Stimulated activated CD8-positive, alpha-beta memory T cell treated with anti-CD3 and anti-CD28 coated beads, Interleukin-7, amount 100 ng/mL, for 48 hours (primary cell): ENCODE results near the gene SLC6A12.
"Not testable (repeated sequence)": the region's sequence is repeated elsewhere in the genome, so short reads cannot be mapped to it uniquely, and the experiment has no call there.

Experiments used
- DNase-seq, 2 donors: peaks; one replicate each; pipeline ENCODE4 v3.0.0-alpha.2; 2020; ENCODE audit warnings: low read depth in 1 of 2; ENCODE audit errors: extremely low read depth in 1 of 2

The SLC6A12 gene

DNA sequence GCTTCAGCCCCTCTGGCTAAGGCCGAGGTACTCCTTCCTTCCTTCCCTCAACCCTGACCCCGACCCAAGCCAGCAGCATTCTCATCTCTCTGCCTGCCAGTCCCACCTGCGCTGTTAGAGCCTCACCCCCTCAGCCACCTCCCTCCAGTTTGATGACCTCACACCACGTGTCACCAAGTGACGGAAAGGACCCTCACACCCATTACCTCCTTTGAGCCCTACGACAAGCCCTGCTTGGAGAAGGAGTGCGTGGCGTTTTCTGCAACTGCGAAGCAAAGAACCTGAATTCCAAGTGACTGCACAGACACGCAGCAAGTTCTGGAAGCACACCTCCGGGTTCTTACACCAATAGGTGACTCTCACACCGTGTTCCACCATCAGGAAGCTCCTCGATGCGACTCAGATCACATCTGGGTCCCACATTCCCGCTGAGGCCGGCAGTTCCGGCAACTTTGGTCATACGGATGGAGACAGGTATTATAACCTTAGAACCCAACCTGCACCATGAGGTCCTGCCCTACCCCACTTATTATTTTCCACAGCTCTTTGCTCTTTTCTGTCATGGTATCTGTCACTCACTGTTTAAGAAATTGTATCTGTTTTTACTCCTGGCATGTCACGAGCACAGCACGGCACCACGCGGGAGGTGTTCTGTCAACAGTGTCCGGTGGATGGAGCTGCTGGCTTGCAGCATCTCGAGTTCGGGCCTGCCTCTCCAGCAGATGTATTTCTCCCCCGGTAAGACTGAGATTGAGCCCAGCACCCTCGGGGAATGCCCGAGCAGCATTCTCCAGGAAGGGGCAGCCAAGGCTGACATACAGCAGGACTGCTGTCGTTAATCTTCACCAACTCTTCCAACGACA is 5.0 kb upstream of the SLC6A12 start:
- DNase-seq = no peak

DNA sequence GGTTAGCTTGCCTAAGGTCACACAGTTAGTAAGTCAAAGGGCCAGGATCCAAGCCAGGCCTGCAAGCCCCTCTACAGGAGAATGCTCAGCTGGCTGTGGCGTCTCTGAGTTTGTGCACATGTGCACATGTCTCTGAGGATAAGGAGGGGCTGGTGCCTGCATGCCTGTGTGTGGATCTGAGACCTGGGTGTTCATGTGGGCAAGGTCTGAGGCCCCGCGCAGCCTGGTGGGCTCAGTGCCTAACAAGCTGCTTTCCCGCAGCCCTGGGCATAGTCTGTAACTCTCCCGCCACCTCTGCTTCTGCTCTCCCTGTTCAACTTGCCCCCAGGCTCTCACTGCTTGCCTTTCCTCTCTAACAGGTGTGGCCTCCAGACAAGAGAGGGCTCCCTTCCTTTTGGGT is 4.3 kb upstream of the SLC6A12 start:
- DNase-seq = no peak

DNA sequence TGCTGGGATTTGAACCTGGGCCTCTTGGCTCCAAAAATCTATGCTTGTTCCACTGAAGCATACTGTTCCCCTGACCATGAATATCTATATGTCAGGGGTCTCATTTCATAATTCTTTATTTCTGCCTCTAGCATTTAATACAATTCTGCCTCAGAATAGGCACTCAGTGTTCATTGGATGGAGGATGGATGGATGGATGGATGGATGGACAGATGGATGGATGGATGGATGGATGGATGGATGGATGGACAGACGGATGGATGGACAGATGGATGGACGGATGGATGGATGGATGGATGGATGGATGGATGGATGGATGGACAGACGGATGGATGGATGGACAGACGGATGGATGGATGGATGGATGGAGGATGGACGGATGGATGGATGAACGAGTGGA is 3.1 kb upstream of the SLC6A12 start:
- DNase-seq = not testable (repeated sequence)

DNA sequence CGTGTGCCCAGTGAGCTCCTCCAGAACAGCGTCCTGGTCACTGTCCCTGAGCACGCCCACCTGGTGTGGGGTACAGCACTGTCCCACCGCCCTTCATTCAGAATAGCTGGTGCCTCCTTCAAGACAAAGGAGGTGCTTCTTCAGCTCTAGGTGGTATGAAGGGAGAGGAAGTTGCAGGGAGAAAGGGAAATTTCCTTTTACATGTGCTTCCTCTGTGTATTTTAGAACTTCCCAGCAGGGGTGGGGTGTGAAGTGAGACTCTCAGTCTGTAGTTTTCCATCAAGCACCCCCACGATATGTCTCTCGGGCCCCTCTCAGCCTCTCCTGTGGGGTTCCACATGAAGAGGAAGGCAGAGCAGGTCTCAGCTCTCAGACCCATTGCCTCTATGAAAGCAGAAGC is 1.2 kb upstream of the SLC6A12 start:
- no peak for DNase-seq

DNA sequence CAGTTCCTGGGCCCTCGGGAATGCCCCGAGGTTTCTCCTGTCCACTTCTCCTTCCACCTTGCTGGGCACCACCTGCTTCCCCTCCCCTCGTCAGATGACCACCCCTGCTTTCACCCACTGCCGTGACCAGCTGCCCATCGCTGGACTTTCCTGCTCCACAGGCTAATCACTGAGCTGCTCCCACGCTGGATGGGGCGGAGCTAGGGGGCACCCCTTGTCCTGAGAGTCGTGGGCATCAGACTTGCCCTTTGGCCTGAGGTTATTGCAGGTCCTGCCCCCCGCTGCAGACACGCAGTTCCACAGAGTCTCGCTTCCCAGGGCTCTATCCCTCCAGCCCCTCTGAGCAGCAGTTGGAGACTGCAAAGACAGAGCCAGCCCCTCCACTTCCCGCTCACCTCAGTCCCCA is 427 bp downstream of the SLC6A12 start:
- no peak for DNase-seq

DNA sequence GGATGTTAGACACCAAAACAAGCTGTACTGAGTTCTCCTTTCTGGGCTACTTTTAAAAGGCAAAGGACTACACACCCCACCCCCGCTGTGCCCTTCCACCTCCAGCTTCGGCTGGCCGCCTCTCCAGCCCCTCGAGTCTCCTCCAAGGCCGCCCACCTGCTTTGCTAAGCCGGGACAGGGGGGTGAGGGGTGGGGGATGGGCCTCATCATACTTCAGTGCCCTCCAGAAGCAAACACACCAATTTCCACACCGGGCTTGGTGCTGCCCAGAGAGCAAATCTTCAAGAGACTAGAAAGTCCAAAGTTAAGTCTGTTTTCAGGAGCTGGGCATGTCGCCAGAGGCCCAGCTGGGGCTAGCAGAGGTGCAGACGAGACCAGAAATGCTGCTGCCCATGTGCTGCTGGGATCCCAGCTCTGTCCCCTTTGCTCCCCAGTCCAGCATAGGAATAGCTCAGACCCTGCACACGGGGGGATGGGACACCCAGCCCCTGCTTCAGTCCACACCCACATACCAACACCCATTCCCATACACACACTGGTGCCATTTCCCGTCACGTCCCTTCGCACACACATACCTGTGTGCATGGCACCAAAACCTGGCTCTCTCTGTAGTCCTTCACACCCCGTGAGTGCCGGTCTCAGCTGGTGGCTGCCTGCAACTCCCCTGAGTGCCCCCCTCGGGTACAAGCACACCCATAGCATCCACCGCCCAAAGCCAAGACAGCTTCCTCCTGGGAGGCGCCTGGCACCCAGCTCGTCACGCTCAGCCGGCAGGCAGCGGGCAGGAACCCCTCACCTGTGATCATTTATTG is 1.0 kb downstream of the SLC6A12 start:
- DNase-seq = no peak

DNA sequence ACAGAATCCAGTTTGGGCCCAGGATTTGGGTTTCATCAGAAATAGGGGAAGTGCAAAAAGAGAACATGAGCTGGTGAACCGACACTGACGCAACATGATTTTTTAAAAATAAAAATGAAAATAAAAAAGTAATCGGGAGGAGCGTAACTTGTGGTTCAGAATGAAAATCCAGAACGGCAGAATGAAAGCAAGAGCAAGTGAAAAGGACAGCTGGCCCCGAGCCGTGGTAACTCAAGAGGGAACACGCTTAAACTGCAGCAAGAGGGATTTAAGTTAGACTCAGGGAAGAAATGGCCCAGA is 1.6 kb downstream of the SLC6A12 start:
- no peak for DNase-seq

DNA sequence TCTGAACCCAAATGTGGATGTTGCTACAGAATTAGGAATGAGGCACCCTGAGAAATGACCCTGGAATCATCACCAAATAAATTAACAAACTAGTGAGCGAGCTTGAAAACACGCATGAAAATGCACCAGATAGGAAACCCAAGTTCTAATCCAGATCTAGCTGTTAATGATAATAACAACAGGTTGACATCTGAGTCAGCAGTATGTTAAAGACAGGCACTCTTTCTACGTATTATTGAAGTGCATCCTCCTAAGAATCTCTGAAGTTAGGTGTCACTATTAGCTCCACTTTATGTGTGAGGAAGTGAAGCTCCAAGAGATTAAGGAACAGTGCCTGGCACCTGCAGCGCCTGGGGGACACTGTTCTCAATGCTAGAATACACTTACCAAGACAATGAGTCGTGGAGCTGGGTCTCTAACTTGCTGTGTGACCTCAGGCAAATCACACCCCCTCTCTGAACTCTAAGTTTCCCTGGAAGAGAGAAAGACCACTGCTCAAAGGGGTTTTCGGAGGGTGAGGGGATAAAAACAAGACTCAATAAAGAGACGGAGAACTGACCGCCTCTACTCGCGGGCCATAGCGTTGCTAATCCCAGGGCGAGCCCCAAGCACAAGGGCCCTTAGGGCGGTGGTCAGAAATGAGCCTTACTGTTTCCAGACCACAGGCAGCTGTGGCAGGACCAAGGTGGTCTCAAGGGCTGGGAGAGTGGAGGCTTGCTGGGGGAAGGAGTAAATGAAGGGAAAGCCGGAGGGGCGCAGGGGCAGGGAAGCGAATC is 2.1 kb downstream of the SLC6A12 start:
- no peak for DNase-seq

DNA sequence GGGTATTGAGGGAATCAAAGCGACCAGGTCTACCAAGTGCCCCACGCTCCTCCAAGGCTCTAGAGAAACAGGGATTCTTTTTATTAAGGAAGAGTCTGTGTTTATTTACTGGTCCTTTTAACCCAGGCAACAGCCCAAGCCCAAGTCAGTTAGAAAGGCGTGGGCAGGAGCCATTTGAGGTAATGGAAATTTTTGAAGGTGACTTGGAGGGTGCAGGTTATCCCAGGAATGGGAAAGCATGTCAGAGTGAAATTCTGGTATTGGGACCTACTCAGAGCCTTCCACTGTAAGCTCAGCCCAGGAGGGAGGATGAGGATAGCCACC is 2.9 kb downstream of the SLC6A12 start:
- DNase-seq = no peak

DNA sequence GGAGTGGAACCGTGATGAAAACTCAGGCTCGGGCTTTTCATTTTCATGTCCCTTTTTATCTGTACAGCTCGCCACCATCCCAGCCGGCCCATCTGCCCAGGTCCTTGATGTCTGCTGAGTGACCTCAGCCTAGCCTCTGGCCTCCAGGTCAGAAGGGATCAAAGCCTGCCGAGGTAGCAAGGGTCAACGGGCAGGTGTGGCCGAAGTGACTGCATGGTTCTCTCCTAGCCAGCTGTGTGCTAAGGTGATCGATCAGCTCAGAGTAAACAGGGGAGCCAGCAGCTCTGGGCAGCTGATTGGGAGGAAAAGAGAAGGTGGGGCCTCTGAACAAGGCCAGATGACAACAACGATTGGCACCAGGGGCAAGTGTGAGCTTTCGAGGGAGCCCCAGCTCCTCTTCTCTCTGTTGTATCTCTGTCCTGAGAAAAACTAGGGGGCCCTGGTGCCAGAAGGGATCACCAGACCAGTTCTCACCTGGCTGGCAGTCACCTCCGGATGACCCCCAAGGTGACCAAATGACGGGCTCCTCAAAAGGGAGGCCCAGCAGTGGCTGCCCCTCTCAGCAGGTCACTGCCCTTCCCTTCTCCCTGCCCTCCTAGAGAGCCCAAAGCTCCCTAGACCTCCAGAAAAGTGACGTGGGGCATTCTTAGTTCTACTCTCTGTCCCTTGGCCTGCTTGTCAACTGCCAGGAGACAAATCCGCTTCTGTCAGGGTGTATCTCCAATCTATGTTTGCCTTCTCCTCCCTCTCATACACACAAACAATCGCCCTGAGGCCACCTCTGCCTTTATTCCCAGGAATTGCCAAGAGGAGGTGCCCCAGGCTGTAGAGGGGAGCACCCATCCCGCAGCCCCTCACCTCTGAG is 3.4 kb downstream of the SLC6A12 start:
- no peak for DNase-seq

DNA sequence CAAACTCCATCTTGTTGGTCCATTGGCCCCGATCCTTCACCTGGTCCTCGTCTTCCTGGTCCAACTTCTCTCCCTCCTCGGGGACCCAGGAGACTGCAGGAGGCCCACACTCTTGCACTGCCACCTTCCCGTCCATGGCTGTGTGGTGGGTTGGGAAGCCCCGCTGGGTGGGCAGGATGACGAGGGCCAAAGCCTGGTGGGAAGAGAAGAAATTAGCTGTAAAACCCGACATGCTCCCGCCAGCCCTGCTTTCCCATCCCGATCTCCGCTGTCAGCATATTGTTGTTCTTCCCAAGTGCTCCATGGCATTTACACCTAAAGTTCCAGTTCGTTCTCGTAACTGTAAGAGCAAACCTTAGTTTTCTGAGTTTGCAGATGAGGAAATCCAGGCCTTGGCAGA is 4.1 kb downstream of the SLC6A12 start:
- no peak for DNase-seq

DNA sequence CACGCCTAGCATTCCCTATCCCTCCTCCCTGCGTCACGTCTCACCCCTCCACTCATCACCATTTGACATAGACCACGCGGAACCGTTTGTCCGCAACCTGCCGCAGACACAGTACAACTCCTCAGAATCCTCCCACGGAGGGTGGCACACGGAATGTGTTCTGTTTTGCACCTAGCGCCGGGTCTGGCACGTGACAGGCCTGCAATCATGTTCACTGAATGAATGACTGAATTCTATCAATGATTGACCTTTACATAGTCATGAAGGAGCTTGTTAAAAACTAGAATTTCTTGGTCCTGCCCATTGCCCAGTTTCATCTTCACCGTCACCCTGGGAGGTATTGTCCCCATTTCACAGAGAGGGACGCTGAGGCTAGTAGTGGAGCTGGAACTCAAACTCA is 4.7 kb downstream of the SLC6A12 start:
- no peak for DNase-seq

DNA sequence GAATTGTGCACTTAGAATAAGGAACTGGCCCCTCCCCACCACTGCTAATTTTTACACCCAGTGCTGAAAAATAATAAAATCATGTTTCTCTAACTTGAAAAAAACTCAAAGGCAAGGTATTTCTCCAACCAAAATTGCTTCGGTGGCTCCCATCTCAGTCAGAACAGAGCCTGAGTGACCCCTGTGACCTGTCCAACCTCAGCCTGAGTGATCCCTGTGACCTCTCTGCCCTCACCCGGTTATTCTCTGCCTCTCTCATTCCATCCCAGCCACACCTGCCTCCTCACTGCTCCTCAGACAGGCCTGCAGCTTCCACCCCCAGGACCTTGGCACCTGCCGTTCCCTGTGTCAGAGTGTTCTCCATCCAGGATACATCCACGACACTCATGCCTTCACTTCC is 5.1 kb downstream of the SLC6A12 start:
- no peak for DNase-seq

DNA sequence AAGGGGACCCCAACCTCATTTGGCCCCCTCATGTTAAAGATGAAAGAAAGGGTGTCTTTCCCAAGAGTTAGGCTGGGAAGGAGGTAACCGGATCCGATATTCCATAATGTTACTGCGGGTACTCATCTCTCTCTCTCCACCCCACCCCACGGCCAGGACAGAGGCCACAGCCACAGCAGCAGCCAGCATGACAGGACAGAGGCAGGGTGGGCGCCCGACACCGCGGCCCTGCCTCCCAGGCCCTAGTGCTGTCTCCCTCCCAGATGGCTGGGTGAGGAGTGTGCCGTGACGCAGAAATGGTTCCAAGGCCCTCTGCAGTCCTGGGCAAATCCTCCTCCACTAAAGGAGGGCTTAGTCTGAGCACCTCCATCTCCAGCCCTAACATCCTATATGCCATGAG is 6.2 kb downstream of the SLC6A12 start:
- DNase-seq = no peak

DNA sequence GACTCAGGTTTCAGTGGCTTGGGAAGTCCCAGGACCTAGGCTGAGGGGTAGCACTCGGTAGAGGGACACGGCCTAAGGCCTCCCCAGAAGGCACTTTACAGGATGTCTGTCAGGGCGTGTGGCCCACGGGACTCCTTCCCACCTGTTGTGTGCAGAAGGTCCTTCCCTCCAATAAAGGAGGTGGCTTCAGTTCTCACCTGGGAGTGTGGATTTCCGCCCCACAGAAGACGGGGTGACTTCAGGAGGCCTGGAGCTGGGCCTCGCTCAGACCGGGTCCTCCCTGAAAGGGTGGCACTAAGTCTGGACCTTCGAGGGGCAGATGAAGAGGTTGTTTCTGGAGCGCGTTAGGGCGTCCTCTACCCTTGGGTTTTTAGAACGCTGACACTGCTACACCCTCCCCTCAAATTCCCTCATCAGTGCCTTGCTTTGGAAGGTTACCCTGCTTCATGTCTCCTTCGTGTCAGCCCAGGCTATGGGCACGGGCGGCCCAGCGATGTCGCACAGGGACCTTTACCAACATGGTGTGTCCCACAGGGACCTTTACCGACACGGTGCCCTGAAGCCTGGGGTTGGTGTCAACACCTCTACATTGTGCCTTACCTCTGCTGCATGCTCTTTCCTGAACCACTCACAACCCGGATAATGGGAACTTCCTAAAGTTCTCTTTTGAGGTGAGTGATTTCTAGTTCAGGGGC is 7.1 kb downstream of the SLC6A12 start:
- DNase-seq = no peak

DNA sequence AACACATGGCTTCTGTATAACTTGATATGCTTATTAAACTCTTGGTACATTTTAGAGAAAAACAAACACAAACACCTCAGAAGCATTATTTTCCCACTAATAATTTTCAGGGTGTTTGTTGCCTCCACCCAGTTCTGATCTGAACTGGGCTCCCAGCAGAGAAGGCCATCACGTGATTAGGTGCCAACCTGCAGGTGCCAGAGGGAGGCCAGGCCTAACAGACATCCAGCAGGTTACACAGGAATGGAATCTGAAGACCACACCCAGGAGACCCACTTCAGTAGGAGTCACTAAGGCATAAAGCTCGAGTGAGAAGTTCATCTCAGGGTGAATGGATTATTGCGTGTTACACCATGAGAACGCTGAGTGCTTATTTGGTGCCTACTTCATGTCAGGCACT is 8.9 kb downstream of the SLC6A12 start:
- DNase-seq = no peak

DNA sequence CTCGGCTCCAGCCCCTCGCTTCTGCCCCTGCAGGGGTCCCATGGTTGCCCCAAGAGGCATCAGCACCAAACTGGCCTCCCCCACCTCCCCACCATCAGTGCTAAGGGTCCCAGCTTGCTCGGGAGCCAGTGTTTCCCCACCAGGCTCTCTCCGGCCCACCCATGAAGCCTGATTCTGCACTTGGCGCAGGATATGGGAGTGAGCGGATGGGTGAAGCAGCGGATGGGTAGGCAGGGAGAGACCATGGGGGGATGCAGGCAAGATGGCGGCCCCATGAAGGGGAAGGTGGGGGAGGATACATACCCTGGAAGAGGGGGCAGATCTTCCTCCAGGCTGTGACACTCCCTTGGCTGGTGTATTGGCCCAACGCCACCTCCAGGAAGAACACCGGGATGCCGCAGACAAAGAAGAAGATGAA is 9.7 kb downstream of the SLC6A12 start:
- no peak for DNase-seq

DNA sequence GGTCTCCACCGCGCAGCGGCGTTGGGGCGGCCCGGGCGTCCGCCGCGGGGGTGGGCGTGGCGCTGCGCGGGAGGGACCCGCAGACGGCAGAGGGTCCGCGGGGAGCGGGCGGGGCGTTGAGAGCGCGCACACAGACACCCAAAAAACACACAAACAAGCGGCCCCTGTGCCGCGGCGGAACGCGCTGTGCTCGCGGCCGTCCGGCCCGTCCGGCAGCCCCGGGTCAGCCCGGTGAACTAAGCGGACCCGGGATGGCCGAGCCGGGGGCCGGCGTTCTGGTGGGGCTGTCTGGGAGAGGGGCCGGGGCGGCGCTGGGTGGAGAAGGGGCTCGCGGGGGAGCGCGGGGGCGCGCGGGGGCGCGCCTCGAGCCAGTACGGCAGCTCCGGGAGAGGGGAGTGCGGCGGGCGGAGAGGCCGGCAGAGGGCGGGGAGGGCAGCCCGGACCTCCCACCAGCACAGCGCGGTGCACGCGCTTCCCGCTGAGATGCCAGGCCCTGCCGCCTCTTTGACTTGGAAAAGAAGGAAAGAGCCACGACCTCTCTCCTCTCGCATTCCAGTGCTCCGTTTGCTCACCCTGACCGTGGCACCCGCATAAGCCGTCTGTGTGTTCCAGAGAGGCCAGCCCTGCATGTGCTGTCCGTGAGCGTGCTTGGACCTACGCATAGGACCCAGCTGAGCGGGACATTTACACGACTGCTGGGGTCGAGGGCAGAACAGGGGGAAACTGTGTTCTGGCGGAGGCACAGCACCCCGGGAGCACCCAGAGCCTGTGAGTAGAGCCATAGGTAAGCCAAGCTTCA is 10.3 kb downstream of the SLC6A12 start:
- DNase-seq = no peak

DNA sequence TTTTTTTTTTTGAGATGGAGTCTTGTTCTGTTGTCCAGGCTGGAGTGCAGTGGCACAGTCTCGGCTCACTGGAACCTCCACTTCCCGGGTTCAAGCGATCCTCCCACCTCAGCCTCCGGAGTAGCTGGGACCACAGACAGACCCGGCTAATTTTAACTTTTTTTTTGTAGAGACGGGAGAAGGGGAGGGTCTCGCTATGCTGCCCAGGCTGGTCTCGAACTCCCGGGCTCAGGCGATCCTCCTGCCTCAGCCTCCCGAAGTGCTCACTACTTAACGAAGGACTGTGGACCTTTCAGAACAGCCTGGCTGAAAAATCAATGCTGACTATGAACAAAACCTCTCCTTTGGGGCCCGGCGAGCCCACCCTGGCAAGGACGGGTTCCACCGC is 10.9 kb downstream of the SLC6A12 start:
- DNase-seq = no peak
